ENCODE measurements around the gene PGAM1.
"Not testable (repeated sequence)": the region's sequence is repeated elsewhere in the genome, so short reads cannot be mapped to it uniquely, and the experiment has no call there.

Gene PGAM1

DNA sequence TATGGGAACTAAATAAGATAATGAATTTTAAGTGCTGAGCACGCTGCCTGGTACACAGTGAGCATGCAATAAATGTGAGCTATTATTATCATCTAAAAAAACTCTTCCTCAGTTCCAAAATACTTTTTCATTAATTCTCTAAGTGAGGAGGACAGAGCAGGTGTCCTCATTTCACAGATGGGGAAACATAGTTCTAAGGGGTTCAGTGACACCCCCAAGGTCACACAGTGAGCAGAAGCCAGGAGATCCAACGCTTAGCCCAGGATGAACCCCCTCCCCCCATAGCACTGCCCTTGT is 18.1 kb upstream of the PGAM1 start:
- no peak for DNase-seq (ENCODE audit: low read depth in 3 of 3)

DNA sequence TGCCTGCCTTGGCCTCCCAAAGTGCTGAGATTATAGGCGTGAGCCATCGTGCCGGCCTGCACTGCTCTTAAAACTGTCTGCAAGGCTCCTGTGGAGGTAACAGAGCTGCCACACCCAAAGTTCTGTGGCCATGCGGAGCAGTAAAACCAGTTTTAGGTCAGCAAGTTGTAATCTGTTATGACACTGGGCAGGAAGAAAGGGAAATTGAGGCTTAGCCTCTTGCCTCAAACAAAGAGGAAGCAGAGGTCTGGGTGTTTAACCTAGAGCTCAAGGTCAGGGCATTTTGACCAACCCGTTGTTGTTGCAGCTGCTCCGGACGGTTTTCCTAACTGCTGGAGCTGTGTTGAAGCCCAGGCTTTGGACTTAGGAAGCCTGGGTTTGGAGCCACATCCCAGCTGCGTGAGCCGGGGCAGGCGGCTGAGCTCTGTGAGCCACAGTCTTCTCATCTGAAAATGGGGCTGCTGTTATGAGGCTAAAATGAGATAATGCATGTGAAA is 17.4 kb upstream of the PGAM1 start:
- DNase-seq (ENCODE audit: low read depth in 3 of 3), result no peak

GRCh38 chr10:97411406-97411805 is 14.6 kb upstream of the PGAM1 start:
- DNase-seq (ENCODE audit: low read depth in 3 of 3), result no peak

DNA sequence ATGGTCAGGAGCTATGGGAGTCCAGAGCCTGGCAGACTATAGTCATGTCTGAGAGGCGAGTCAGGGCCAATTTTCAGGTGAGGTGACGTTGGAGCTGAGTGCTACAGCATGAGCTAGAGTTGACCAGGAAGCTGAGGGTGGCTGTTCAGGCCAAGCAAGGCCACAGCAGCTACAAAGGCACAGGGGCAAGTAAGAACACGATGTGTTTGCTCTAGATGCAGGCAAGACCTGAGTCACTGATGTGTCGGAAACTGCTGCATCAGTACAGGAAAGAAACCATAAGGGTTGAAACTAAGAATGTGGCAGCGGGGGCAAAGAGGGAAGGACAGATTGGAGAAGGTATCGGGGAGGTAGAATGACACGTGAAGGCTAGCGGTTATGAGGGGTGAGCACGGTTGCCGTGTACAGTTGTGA is 13.1 kb upstream of the PGAM1 start:
- DNase-seq (ENCODE audit: low read depth in 3 of 3), result no peak

DNA sequence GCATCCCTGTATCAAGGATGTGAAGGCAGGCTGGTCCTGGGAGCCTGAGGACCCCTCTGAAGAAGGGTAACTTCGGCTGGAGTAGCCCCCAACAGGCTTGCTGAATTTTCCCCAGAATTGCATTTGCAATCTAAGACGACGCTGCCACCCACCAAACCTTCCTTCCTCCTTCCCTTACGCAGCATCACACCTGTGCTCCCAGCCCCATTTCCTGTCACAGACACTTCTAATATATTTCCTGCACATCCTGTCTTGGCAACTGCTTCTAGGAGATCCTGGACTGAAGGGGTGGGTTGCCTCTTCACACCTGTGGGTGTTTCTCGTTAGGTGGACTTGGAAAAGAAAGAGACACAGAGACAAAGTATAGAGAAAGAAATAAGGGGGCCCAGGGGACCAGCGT is 9.4 kb upstream of the PGAM1 start:
- DNase-seq (ENCODE audit: low read depth in 3 of 3), result no peak

GRCh38 chr10:97423757-97424098 is 2.3 kb upstream of the PGAM1 start:
- not testable (repeated sequence) for DNase-seq (ENCODE audit: low read depth in 3 of 3)

DNA sequence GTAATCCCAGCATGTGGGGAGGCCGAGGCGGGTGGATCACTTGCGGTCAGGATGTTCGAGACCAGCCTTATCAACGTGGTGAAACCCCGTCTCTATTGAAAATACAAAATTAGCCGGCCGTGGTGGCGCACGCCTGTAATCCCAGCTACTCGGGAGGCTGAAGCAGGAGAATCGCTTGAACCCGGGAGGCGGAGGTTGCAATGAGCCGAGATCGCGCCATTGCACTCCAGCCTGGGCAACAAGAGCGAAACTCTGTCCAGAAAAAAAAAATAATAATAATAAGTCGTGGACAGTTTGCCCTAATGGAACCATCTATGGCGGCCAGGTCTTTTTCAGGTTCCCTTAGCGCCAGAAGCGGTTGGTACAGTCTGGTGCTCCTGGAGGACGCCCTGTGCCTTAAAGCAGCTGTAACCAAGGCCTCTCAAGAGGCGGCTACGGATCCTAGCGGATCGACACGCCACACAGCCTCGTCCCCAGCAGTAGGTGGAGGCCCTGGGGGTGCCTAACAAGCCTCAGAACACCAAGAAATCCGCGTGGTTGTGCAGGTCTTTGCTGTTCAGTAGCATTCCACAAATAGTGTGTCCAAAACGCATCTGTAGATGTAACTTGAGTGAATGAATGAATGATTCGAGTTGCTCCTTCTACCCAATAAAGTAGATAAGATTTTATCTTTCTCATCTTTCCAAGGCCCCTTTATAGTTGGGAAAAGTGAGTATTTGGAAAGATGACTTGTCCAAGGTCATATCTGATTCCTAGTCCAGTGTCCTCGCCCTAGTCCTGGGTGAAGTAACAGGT is 982 bp downstream of the PGAM1 start:
- DNase-seq (ENCODE audit: low read depth in 3 of 3), result no peak

GRCh38 chr10:97427571-97428179 is 1.7 kb downstream of the PGAM1 start:
- no peak for DNase-seq (ENCODE audit: low read depth in 3 of 3)

GRCh38 chr10:97428572-97428981 is 2.6 kb downstream of the PGAM1 start:
- no peak for DNase-seq (ENCODE audit: low read depth in 3 of 3)

GRCh38 chr10:97434055-97434454 is 8.1 kb downstream of the PGAM1 start:
- DNase-seq (ENCODE audit: low read depth in 3 of 3), result no peak

GRCh38 chr10:97434557-97434956 is 8.6 kb downstream of the PGAM1 start:
- no peak for DNase-seq (ENCODE audit: low read depth in 3 of 3)

DNA sequence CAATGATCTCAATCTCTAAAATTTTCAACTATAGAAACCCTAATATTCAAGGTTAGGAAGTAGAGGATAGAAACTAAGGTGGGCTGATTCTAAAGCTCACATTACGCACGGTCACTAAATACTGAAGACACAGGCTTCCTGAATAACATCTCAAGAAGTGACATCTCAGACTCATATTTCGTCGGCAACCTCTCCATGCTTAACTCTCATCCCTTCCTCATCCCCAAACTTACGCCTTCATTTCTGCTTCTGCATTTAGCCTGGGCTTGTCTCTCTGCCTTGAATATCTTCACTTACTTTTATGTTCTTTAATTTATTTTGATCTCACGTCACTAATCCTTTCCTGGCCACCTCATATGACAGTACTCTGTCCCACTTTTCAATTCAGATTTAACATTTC is 9.2 kb downstream of the PGAM1 start:
- no peak for DNase-seq (ENCODE audit: low read depth in 3 of 3)

GRCh38 chr10:97442277-97442676 is 16.3 kb downstream of the PGAM1 start:
- no peak for DNase-seq (ENCODE audit: low read depth in 3 of 3)

DNA sequence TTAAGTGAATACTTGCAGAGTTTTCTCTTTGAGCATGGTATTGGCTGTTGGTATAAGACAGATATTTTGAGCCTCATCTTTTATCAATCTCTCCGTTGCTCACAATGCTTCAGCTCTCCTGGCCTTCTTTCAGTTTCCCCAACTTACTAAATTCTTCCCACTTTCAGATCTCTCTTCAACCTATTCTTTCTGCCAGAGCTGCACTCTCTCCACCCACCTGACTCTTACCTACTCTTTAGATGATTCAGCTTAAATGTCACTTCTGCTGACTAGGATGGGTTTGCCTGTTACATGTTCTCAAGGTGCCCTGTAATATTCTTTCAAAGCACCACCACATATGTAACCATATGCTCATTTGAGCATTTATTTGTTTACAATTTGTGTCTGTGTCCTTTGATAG is 18.2 kb downstream of the PGAM1 start:
- no peak for DNase-seq (ENCODE audit: low read depth in 3 of 3)

DNA sequence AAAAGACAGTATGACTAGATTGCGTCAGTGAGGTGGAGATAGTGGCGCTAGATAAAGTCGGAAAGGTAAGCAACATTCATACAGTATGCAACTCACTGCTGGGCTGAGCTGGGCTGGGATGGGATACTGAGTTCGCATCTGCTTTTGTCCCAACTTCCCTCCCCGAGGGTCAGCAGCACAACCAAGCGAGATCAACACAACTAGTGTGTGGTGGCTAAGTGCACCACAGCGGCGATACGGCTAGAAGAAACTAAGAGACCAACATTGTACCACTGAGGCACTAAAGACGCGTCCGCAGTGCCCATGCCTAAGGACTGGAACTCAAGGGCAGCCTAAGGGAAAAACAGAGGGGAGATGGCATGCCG is 19.3 kb downstream of the PGAM1 start:
- DNase-seq (ENCODE audit: low read depth in 3 of 3), result no peak

DNA sequence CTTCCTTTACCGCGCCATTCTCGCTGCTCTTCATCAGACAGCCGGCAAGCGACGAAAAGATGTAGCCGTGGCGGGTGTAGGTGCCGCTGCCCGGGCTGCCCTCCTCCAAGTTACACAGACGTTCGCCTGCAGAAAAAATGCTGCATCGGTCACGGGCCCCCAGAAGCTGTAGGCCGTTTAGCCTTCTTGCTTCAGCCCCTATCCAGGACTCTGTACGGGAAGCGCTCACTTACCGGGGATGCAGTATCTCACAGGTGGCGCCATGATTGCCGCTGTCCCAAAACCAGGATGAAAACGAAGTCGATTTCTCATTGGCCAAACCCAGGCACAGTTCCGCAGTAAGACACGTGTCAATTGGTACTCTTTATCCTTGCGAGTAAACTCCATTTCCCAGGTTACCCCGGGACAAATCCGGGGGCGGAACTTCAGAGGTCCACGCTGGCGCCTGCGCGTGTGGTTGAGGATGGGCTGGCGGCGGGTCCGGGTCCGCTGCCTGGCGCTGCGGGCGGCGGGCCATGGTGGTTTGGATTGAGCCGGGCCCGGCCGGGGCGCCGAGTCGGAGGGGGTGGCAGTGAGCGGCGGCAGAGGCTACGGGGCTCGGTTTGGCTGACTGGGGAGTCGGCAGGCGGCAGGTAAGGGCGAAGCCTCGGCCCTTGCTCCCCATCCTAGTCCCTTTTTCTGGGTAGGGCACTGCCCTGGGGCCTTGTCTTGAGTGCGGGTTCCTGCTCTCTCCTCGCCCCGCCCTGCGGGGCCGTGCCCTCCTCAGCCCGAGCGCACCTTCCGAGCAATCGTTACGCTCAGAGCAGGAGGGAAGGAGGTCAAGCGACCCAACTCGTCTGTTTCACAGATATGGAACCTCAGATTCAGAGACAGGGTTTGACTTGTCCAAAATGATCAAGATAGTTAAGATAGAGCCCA is 20.0 kb downstream of the PGAM1 start, which contains the start of the genes EXOSC1 and ZDHHC16:
EXOSC1 (minus strand) TSS at position 285 of the 918 bp plus-strand sequence; CDS start at position 264, 21 bp downstream.
ZDHHC16 (plus strand) TSS at position 454 of the 918 bp plus-strand sequence. CDS start 5,501 bp downstream, outside the sequence.
- DNase-seq (ENCODE audit: low read depth in 3 of 3), result peak; percentile 74 to 86 (median 85)

GRCh38 chr10:97450828-97451227 is 24.8 kb downstream of the PGAM1 start:
- no peak for DNase-seq (ENCODE audit: low read depth in 3 of 3)

GRCh38 chr10:97451605-97452004 is 25.6 kb downstream of the PGAM1 start:
- DNase-seq (ENCODE audit: low read depth in 3 of 3), result no peak

DNA sequence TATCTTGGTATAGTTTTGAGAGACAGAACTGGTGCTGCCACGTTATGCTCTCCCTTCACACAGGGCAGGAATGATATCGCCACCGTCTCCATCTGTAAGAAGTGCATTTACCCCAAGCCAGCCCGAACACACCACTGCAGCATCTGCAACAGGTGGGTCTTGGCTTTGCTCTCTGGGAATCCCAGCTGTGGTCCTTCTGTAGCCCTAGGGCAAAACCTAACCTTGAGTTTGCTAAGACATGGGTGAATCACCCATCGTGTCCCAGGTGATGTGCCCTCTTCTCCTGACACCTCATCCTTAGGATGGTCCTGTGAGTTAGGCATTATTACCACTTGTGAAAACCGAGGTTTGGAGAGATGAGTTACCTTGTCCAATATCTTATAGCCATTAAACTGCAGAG is 26.4 kb downstream of the PGAM1 start:
- no peak for DNase-seq (ENCODE audit: low read depth in 3 of 3)

DNA sequence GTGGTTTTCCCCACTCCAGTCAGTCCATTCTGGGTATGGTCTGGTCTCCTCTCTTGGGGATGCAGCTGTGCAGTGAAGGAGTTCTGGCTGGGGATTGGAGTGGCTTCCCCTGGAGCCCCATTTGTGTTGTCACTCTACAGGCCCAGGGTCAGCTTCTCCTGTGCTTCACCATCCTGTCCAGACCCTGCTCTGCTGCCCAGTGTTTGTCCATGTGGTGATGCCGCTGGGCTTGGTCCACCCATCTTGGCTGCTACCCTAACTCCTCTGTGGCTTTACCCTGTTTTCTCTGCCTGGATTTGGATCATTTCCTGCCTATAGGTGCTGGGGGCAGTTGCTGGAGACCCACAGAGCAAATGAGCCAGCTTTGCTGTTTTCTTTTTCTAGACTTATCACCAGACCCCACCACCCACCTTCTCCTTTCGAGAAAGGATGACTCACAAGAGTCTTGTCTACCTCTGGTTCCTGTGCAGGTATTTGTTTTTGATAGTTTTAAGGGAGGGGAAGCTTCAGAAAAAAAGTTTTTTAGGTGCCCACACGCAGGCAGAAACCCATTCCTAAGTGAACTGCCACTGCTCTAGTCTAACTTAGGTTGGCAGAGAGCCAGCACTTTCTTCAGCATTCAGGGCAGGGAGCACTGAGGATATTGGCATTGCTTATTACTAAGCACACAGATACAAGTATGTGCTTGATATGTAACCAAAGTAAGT is 28.5 kb downstream of the PGAM1 start:
- DNase-seq (ENCODE audit: low read depth in 3 of 3), result peak in 2 of 3 experiments; percentile 9 to 36

DNA sequence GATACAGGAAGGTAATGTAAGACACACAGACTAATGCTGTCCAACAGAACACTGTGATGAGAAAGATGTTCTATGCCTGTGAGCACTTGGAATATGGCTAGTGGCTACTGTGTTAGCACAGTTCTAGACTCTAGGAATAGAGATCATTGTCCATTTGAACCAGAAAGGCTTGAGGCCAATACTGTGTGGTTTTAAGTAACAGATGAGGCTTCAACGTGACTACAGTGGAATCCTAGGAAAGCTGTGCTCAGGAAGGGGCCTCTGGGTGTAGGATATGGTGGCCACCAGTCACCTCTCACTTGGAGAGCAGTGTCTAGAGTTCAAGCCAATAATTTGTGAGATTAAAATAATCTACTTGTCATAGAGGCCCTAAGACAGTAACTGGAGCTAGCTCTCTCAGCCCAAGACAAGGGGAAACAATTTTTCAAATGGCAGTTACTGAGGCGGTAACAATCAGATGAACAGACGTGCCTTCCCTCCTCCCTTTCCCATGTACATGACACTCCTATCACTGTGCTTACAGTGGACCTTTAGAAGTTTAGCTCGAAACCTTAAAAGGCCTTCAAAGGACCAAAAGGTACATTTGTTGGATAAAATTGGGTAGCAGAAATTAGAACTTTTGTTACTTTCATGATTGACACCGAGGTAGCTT is 30.2 kb downstream of the PGAM1 start:
- no peak for DNase-seq (ENCODE audit: low read depth in 3 of 3)

Data from stimulated activated CD4-positive, alpha-beta T cell treated with anti-CD3 and anti-CD28 coated beads, TNF-alpha, amount 100 ng/mL, for 4 hours (primary cell).